Stimulated activated CD4-positive, alpha-beta T cell treated with anti-CD3 and anti-CD28 coated beads, Interleukin-15, amount 100 ng/mL, for 48 hours (primary cell): Measurements from ENCODE around the gene PITPNM3.
A peak's percentile ranks its signal among the peaks of the same experiment; 100 is the strongest.

Experiments
- DNase-seq, 2 donors: peaks; one replicate each; pipeline ENCODE4 v3.0.0-alpha.2; 2020; ENCODE audit warnings: low read depth in 2 of 2

PITPNM3 gene

DNA sequence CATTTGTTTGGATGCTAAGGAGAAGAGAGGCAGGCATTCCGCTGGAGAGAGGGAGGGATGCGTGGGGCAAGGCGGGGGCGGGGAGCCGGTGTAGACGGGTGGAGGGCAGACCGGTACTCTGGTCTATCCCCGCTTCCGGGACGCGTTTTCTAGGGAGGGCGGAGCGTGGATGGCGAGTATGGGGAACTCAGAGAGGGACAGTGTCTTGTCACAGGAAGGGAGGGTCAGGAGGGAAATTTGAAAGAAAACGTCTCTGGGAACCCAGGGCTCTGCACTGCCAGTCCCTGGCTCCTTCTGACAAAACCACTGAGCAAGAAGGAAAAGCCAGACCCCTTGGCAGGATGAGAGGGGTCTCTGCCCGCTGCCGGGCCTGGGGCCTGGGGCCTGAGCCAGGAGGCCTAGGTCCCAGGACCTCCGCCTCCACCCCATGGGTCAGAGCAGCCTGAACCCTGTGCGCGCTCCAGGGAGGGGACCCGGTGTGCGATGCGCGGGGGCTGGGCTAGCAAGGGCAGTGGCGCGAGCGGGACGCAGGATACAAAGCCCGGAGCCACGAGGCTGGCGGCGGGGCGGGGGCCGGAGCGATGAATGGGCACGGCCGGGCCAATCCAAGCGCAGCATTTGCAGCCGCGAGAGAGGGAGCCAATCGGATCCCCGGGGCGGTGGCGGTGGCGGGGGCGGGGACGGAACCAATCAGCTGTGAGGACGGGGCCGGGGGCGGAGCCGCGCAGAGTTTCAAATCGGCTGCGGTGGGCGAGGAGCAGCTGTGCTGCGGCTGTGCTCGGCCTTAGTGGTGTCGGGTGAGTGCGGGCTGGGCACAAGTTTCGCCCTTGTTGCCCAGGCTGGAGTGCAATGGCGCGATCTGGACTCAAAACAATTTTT is 112.4 kb downstream of the PITPNM3 start, which contains the start of gene PIMREG:
Gene PIMREG (plus strand): TSS at position 764 of the 879 bp plus-strand sequence. CDS start 656 bp downstream, outside the sequence.
- peak; percentile 91 to 96 for DNase-seq

DNA sequence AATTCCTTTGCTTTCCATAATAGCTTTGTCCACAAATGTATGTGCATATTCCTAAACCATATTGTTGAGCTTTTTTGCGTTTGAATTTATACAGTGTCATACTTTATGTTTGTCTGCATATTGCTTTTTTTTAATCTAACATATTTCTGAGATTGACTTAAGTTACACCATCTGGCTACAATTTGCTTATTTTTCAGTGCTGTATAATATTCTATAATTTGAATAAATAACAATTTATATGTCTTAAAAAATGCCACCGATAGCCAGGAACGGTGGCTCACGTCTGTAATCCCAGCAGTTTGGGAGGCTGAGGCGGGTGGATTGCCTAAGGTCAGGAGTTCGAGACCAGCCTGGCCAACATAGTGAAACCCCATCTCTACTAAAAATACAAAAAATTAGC is 113.6 kb downstream of the PITPNM3 start:
- DNase-seq, result no peak

DNA sequence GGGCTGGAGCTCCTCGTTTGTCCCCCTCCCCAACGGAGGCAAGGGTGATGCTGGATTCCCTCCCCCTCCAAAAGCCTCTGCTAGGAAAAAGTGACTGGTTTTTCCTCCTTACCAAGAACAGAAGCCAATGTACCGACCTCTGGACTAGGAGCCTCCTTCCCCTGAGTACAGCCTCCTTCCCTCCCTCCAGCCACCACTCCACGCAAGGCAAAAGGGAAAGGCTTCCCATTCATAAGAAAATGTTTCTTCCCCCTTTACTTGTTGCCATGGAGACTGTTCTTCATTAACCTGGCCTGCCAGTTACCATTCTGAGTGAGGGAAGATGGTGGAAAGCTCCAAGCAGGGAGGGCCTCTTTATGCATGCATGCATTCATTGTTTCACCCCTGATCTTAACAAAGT is 116.4 kb downstream of the PITPNM3 start:
- no peak for DNase-seq

DNA sequence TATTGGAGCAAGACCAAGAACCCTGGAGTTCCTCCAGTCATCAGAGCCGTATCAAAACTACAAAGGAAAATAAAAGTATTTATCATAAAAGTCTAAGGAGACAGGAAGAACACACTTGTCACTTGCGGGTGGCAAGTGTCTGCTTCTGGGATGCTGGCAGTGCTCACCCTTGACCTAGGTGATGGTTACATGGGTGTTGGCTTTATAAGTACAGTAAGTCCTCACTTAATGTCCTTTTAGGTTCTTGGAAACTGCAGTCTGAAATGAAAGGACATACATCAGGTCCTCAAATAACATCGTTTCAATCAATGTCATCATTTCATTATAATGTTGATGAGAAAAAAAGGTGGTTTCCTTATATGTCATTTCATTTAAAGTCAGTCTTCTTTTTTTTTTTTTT is 118.4 kb downstream of the PITPNM3 start:
- DNase-seq, result no peak

DNA sequence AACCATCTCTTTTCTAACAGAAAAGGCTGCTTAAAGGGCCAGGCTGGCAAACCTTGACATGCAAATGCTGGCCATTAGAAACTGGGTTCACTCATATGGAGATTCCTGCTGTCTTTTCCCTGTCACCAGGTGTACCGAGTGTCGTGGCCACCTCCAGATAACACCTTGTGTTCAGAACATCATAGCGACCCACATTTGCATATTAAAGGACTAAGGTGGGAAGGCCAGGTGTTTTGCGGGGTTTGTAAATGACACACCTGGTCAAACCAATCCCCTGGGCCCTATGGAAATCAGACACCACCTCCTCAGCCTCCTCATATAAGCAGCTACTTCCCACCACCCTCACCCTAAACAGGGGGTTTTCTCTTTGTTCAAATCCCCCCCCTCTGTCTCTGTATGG is 118.9 kb downstream of the PITPNM3 start:
- DNase-seq, result no peak

DNA sequence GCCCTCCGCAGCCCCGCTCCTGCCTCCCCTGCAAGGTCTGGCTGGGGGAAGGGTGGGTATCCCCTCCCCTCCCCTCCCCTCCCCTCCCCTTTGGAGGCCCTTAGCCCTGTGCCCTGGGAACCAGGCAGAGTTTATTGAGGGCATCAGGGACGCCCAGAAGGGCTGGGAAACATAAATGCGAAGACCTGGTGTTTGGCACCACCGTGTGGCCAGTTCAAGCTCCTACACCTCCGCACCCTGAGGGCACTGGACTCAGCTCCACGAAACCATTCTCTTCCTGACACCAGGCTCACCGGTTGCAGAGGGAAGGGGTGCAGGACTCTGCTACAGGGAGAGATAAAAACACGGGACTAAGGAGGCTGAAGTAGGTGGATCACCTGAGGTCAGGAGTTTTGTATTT is 120.4 kb downstream of the PITPNM3 start:
- DNase-seq, result peak; percentile 32 to 49

DNA sequence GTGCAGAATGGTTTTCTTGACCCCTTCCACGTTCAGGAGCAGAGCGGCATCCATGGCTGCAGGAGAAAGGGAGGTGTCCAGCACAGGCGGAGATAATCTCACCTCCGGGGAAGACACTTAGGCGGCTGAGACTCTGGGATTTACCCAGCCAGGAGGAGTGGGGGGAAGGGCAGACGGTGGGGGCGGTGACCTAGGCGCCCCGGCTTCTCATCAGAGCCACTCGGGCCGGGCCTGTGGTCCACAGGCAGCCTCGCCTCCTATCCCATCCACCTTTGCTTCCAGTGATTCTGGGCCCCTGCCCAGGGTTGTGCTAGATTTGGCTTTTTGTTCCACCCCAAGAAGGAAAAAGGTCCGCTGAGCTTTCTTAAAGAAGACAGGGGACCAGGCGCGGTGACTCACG is 121.3 kb downstream of the PITPNM3 start, which contains the start of gene AIPL1:
Gene AIPL1 (minus strand): TSS at position 71 of the 400 bp plus-strand sequence. CDS start 17 bp downstream, at position 54.
- DNase-seq, result no peak

DNA sequence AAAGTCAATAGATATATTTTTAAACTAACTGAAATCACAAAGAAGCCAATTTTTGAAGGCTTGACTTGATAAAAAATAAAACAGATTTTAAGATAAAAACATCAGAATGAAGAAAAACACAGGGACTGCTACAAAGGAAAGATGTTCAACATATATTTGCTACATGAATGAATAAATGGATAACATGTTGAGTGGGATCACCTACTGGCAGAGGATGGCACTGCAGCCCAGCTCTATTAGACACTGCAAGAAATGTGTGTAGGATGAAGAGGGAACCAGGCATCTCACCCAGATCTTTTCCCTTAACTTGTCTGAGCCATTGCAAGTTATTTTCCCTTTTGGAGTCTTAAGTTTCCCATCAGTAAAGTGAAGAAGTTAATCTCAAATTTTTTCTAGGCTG is 125.6 kb downstream of the PITPNM3 start:
- DNase-seq, result no peak

DNA sequence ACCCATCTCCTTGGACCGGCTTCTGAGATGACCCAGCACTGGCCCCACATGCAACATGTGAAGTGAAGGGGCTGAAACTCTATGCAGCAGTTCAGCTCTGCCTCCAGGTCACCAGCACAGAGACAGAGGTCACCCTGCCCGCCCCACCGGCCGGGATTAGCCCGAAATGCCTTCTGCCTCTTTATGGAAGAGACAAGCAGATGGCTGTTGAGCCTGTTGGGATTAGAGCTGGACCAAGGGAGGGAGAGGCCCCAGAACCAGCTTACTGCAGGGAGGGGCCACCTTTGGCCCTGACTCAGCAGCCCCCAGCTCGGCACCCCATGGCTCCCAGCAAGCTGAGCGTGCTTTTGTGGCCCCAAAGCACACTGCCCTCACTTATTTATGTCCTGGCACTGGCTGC is 127.1 kb downstream of the PITPNM3 start:
- DNase-seq, result no peak

DNA sequence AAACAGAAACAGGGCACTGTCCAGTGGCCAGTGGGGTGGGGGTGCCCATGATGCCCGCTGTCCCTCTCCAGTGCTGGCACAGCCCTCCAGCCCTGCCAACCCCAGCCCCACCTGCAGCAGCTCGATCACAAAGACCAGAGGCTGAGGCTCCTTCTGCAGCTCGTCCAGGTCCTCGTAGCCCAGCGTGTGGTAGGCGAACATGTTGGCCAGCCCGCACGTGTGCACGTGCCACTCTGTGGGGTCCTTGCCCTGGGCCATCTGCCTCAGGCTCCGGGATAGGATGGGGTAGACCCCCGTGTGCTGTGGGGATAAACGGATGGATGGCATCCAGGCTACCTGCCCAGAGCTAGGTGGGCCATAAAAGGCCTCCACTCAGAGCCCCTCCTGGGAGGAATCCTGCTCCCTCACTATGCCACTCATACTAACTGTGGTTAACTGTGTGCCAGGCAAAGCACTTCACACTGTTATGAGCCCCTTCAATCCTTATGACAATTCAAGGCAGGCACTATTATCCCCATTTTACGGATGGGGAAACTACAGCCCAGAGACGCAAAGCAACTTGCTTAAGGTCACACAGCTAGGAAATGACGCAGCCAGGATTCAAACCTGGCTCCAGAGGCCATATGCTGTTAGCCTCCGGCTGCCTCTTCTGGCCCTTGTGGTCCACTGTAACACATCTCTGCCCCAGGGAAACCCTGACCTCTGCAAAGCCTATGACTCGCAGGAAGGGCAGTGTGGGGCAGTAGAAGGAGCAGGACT is 128.0 kb downstream of the PITPNM3 start:
- DNase-seq, result no peak

DNA sequence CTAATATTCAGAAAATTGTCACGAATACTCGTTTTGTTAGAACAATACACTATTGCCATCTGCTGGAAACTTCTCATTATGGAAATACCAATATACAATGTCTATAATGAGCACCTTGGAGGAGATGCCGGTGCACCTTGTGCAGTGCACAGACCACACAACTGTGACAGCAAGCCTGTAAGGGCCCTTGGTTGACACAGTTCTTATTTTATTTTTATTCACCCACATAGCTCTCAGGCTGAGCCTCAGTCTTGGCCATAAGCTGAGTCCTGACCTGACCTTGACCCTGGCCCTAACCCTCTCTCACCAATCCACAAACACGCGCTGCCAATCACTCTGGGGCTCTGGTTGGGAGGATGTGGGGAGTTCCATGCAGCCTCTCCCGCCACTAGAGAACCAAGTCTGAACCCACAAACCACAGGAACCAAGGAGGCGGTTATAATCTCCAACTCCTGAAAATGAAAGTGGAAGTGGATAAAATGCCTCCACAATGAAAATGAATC is 129.0 kb downstream of the PITPNM3 start:
- DNase-seq, result peak; percentile 19 to 24

DNA sequence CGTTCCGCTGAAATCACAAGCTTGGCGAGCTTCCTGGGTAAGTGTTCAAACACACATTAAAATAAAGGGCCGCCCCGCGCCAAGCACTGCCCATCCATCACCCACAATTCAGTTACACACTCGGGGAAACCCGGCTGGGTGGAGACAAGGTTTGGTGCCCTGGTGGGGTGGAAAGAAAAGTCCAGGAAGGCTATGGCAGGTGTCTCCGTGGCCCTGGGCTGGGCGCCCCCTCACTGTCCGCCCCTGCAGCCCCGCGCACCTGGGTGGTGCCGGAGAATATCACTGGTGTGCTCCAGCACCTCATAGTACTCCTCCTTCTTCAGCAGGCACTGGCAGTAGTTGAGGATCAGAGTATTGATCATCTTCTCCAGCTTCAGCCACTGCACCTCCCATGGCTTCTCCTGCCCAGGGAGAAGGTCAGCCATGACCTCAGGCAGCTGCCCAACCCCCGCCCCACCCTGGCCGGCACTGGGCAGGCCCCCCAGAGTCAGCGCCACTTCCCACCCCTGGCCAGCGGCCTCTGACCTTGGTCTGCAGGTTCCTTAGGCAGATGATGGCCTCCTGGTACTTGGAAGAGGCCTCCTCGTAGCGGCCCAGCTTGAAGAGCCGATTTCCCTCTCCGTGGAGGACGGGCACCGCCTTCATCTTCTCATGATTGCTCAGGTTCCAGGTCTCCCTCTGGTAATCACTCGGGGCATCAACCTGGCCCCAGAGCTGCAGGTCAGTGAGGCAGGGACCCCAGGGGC is 129.8 kb downstream of the PITPNM3 start:
- no peak for DNase-seq

DNA sequence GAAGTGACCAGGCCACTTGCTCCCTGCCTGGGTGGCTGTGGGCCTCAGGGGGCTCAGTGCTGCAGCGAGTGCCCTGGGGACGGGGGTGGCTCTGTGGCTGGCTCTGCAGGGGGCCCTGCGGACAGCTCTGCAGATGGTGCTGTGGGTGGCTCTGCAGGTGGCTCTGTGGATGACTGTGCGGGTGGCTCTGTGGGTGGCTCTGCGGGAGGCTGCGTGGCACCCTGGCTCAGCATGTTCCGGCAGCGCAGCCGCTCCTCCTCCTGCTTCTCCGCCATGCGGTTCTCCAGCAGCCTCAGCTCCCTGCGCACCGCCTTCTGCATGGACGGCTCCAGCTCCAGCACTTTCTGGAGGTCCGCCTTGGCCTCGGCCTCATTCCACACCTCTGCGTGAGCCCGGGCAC is 130.9 kb downstream of the PITPNM3 start:
- no peak for DNase-seq

DNA sequence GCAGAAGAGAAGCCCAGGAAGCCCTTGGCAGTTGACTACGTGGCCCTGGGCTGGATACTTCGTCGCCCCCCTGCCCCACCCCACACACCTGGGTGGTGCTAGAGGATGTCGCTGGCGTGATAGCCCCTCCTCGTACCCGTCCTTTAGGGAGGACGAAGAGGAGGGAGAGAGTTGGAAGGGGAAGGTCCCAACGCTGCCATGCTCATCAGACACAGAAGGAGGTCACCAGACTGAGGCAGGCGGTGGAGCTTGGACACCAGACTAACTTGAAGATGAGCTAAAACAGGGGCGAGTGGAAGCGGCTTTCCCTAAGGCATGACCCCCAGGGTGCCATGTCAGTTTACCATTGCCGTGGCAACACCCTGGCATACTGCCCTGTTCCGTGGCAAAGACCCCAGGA is 132.4 kb downstream of the PITPNM3 start:
- no peak for DNase-seq

DNA sequence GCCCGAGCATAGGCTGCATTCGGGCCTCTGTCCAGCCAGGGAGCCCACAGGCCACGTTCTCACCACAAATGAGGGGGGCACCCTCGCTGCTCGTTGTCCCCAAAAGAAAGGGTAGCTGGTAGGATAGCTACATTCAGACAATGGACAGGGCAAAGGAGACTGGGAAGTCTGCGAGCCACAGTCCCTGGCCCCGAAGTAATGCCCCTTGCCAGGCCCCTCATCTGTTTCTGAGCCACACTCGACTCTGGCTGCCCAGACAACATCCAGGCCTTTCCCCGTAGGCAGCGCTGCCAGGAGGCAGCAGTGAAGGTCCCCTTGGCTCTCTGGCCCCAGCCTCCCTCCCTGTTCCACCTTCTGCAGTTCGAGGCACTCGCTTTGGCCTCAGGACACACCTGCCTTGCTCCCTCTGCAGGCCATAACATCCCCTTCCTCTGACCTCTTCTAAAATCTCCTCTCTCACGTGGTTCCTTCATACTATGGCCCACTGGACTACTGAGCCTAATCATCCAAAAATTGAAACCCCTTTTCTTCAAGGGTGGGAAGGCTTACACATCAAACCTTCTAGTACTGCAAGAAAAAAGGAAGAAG is 133.6 kb downstream of the PITPNM3 start:
- no peak for DNase-seq

DNA sequence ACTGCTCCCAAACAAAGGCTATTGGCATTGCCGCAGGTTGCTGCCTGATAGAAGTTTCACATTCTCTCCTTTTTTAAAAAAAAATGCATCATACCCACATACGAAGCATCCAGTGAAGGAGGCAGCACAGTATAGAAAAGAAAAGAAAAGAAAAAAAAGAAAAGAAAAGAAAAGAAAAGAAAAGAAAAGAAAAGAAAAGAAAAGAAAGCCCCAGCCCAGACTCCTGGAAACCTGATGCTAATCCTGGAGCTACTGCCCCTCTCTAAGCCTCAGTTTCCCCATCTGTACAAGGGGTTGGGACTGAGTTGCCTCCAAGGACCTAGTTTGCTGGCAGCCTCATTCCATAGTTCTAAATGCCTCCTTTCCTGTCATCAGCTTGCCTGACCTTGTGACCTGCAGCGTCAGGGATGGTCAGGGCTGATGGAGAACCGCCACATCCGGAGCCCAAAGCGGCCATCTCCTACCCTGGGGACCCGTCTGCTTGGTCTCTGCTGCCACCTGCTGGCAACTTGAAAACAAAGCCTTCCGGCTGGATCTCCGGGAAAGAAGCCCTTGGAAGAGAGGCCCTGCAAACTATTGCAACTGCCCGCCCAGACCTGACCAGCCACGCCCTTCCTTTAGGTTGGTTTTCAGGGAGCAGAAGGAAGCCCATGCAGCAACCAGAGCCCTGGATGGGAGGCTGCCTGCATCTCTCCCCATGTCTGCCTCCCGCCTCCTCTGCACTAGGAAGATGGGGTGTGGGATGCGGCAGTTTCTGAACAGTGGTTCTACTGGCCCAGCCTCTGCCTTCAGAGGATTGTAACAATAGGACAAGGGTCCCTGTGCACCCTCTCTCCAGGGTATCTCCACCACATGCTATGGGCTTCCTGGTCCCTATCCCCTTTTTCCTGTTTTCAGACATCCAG is 134.4 kb downstream of the PITPNM3 start:
- DNase-seq, result peak; percentile 45 to 55

DNA sequence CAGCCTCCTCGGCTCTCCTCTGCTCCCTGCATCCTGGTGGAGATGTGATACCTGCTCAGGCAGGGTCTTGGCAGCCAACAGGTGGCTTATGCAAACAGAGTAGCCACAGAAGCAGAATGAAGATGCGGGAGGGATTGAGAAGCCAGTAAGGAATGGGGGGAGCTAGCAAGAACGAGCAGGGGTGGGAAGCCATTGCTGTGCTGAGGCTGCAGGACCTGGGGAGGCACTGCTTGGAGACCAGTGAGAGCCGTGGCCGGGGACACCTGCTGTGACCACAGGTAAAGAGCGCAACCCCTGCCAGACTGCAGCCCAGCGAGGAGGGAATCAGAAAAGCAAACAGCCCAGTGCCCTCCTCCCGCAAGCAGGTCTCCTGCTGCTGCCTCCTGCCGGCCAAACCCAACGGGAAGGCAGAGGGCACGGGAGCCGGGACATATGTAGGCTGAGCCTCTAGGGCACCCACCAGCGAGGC is 136.1 kb downstream of the PITPNM3 start:
- no peak for DNase-seq

DNA sequence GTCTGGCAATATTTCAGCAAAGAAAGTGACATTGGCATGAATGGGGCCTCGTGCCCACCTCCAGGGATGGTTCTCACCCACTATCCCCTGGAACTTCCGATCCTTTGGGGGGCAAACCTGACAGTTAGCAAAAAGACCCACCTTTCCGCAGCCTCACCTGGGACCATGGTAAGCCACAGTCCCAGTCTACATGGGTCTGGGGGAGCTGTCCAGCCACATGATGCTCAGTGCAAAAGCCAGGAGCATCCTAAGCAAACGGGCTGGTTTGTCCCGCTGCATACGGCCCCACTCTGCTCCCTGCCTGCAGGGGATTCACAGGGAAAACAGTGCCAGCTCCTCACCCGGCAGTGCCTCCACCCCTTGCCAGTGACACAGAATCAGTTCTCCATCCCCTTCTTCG is 140.7 kb downstream of the PITPNM3 start:
- no peak for DNase-seq

DNA sequence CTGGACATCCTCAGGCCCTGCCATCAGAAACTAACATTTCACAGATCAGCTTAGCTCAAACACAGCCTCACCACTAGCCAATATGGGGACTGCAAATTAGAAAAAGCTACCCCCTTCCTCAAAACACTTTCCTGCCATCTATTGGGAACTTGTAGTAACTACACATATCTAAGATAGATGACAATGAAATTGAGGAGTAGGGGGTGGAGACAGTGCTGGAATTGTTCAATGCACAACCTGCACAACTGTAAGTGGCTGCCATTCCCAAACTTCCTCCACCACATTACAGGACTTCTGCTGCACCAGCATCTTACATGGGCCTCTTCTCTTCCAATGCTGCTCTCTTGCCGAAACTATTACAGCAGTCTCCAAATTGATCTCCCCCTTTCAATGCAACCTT is 143.3 kb downstream of the PITPNM3 start:
- no peak for DNase-seq

DNA sequence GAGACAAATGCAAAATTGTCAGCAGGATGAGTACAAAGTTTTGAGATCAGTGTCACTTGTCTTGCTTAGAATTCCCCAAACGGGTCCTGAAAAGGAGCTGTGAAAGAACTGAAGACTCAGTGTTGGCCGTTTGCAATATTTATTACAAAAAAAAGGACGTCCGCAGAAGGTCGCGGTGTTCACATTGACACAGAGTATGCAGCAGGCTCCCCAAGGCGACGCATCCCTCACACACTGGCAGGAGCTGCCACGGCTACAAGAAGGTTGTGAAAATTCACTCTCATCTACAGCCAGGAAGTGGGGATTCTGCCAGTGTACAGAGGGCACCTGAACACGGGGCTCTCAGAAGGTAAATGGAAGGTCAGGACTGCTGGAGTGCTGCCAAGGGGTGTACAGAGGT is 147.6 kb downstream of the PITPNM3 start:
- no peak for DNase-seq
